Stimulated activated effector memory CD8-positive, alpha-beta T cell treated with anti-CD3 and anti-CD28 coated beads, Interleukin-12 subunit alpha, Interleukin-12 subunit beta, amount 100 ng/mL, for 72 hours (primary cell): ENCODE results near the gene PIK3R5.

Experiments
- ATAC-seq: fragments of 150-1000 bp; cut with Tn5 transposase; 2 replicates; pipeline ENCODE4 v1.10.0; 2021
- DNase-seq, 2 donors: peaks; one replicate each; pipeline ENCODE4 v3.0.0; 2021 to 2022; ENCODE audit warnings: low spot score in 2 of 2
- H3K27ac Mint-ChIP-seq: one replicate; pipeline ENCODE4 v1.8.0; 2022; ENCODE audit warnings: mild to moderate bottlenecking, mixed read lengths
- H3K36me3 Mint-ChIP-seq: one replicate; pipeline ENCODE4 v1.8.0; 2022; ENCODE audit warnings: mild to moderate bottlenecking, mixed read lengths
- H3K4me1 Mint-ChIP-seq: one replicate; pipeline ENCODE4 v1.8.0; 2022; ENCODE audit warnings: mixed read lengths
- H3K4me3 Mint-ChIP-seq: one replicate; pipeline ENCODE4 v1.8.0; 2022; ENCODE audit warnings: mild to moderate bottlenecking, mixed read lengths
- H3K9me3 Mint-ChIP-seq: one replicate; pipeline ENCODE4 v1.8.0; 2022; ENCODE audit warnings: mixed read lengths

The PIK3R5 gene

DNA sequence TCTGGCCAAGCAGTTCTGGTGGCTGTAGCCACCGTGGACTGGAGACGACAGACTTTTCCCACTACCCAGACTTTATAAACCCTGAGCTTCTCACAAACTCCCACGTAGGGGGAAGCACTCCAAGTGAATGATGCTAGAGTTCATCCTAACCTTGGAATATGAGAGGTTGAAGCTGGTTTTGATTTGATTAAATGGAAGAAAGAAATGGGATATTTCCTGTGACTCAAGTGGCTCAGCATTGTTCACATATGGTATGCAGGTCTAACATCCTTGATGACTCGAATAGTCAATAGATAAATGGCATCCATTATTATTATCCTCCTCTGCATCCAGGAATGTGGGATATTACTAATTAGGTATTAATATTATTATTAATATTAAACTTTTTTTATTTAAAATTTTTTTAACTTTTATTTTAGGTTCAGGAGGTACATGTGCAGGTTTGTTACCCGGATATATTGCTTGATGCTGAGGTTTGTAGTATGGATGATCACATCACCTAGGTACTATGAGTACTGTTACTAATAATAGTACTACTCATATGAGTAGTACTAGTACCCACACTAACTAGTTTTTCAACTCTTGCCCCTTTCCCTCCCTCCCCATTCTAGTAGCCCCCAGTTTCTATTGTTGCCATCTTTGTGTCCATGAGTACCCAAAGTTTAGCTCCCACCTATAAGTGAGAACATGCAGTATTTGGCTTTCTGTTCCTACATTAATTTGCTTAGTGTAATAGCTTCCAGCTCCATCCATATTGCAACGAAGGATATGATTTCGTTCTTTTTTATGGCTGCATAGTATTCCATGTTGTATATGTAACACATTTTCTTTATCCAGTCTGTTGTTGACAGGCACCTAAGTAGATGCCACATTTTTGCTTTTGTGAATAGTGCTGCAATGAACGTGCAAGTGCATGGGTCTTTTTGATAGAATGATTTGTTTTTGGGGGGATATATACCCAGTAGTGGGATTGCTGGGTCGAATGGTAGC lies 121.0 kb downstream of the PIK3R5 start:
- Mint-ChIP-seq H3K27ac (no peak overlapping the region), H3K9me3 (no peaks in the 10 kb centered on the region), H3K4me3 (no peak overlapping the region), H3K36me3 (peaks cover 34% of the 10 kb centered on the region), H3K4me1 (peaks cover 8% of the 10 kb centered on the region)
- ATAC-seq (peak; percentile 64), DNase-seq (no peak)

DNA sequence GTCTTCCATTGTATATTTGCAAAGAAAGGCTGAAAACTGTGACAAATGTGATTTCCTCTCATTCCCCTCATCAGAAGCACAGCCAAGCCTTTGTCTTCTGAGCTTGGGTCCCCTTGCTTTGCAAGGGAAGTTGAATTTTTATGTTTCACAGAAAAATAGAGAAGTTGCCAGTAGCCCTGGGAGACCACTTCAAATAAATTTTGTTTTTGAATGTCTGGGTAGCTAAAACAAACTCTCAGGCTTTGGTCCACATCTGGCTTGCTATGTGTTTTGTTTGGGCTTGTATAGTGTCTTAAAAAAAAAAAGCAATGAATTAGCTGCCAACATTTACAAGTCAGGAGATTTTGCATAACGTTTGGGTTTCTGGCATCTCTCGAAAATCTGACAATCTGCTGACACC lies 122.2 kb downstream of the PIK3R5 start:
- no peak overlapping the region for H3K4me3 Mint-ChIP-seq
- H3K27ac Mint-ChIP-seq, result no peak overlapping the region
- ATAC-seq, result no peak
- peaks cover 38% of the 10 kb centered on the region for H3K36me3 Mint-ChIP-seq
- H3K4me1 Mint-ChIP-seq, result peaks cover 6% of the 10 kb centered on the region
- H3K9me3 Mint-ChIP-seq, result no peaks in the 10 kb centered on the region
- DNase-seq, result no peak

DNA sequence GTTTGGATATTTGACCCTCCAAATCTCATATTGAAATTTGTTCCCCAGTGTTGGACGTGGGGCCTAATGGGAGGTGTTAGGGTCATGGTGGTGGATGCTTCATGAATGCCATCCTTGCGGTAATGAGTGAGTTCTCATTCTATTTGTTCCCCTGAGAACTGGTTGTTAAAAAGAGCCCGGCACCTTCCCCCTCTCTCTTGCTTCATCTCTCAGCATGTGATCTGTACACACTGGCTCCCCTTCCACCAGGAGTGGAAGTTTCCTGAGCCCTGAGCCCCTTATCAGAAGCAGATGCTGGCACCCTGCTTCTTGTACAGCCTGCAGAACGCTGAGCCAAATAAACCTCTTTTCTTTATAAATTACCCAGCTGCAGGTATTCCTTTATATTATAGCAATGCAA lies 123.7 kb downstream of the PIK3R5 start:
- Mint-ChIP-seq H3K36me3 (peaks cover 35% of the 10 kb centered on the region), H3K27ac (peak overlapping the region; percentile 29), H3K9me3 (no peaks in the 10 kb centered on the region), H3K4me1 (peaks cover under 1% of the 10 kb centered on the region), H3K4me3 (no peak overlapping the region)
- ATAC-seq (no peak), DNase-seq (no peak)

DNA sequence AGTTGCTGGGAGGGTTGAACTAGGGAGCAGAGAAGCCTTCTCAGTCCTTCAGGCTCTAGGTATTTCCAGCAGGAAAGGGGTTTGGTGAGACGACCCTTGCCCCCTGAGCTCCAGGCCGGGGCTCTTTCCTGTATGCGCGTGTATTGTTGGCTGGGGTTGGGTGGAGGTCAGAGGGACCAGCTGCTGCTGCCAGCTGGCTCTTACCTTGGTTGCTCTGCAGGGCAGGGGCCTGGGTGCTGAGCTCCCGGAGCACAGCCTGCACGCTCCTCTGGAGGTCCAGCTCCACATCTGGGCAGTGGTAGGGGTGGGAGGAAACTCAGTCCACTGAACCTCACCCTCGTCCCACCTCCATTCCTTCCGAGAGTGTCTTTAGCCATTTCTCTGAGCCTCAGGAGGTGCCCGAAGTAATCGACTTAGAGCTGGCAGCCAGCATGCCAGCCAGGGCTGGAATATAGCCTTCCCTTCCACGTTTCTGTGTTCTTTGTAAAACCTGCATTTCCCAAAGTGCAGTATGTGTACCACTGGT lies 126.0 kb downstream of the PIK3R5 start:
- Mint-ChIP-seq H3K27ac (no peak overlapping the region), H3K36me3 (peaks cover 27% of the 10 kb centered on the region), H3K4me3 (no peak overlapping the region), H3K4me1 (no peaks in the 10 kb centered on the region), H3K9me3 (no peaks in the 10 kb centered on the region)
- DNase-seq, result no peak
- ATAC-seq, result no peak

DNA sequence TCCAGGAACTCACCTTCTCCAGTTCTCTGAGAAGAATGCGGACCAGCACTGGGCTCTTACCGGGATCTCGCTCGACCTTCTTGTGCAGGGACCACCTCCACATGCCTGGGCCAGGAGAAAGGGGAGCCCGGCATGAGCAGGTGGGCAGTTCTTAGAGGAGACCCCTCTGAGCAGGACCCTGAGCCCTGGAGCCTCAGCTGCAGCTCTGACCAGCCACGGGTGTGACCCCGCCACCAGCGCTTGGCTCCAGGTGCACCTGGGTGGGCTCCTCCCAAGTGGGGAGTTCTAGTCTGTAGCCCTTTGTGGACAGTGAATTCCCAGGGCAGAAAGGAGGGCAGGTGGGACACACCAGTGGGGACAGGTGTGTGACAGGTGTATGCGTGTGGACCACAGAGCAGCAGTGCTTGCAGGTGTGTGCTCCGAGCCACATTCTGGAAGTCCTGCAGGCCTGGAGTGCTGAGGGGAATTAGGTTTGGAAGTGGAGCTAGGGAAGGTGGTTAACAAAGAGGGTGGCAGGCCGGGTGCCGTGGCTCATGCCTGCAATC lies 126.9 kb downstream of the PIK3R5 start:
- Mint-ChIP-seq H3K27ac (no peak overlapping the region), H3K4me1 (no peaks in the 10 kb centered on the region), H3K36me3 (peaks cover 35% of the 10 kb centered on the region), H3K4me3 (no peak overlapping the region), H3K9me3 (no peaks in the 10 kb centered on the region)
- ATAC-seq (no peak), DNase-seq (no peak)

DNA sequence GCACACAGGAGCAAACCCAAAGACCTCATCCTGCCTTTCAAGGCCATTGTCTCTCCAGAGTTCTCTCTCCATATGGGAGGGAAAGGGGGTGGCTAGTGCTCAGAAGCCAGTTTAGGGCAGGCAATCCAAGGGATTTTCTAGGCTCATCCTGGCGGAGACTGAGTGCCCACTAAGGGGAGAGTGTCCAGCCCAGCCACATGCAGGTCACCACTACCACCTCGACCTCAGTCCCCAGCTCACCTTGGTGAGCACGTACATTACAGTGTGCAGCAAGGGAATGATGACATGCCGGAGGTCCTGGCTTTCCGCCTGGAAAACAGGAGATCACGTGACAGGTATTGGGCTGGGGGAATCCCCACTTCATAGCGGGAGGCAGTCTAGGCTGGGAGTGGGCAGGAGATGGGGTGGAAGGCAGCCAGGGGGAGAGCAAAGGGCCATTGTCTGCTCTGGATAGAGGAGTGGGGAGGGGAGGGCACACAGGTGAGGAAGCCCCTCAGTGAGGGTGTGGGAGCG lies 127.9 kb downstream of the PIK3R5 start:
- Mint-ChIP-seq H3K36me3 (peaks cover 40% of the 10 kb centered on the region), H3K4me3 (no peak overlapping the region), H3K9me3 (no peaks in the 10 kb centered on the region), H3K4me1 (no peaks in the 10 kb centered on the region), H3K27ac (peak overlapping the region; percentile 23)
- no peak for DNase-seq
- ATAC-seq, result no peak

DNA sequence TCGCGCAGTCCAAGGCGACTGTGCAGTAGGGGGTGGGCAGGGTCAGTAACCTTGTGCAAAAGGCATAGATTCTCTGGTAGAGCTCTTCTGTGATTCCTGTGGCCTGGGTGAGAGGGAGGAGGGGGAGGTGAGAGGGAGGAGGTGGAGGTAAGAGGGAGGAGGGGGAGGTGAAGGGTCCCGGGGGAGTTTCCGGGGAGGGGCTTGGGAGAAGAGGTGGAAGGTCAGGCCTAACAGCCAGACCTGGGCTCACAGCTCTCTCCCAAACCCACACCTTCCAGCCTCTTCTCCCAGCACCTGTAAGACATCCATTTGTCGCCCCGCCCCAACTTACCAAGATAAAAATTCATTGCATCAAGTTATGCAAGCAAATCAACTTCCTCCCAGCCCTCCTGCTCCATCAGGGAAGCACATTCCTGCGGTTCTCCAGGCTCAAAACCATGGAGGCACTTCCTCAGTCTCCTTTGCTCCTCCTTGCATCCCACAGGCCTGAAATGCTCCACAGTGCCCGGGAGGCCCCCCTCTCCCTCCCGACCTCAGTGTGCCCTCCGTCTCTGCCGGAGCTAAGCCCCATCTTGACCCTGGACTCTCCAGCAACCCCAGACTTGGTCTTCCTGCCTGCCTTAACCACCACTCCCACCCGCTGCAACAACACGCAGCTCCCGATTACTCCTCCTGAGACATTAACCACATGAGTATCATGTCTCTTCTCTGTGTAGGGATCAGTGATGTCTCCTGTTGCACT lies 128.5 kb downstream of the PIK3R5 start:
- no peak overlapping the region for H3K4me3 Mint-ChIP-seq
- no peaks in the 10 kb centered on the region for H3K9me3 Mint-ChIP-seq
- H3K27ac Mint-ChIP-seq, result peak overlapping the region; percentile 23
- H3K36me3 Mint-ChIP-seq, result peaks cover 43% of the 10 kb centered on the region
- DNase-seq (no peak), ATAC-seq (no peak)
- no peaks in the 10 kb centered on the region for H3K4me1 Mint-ChIP-seq

DNA sequence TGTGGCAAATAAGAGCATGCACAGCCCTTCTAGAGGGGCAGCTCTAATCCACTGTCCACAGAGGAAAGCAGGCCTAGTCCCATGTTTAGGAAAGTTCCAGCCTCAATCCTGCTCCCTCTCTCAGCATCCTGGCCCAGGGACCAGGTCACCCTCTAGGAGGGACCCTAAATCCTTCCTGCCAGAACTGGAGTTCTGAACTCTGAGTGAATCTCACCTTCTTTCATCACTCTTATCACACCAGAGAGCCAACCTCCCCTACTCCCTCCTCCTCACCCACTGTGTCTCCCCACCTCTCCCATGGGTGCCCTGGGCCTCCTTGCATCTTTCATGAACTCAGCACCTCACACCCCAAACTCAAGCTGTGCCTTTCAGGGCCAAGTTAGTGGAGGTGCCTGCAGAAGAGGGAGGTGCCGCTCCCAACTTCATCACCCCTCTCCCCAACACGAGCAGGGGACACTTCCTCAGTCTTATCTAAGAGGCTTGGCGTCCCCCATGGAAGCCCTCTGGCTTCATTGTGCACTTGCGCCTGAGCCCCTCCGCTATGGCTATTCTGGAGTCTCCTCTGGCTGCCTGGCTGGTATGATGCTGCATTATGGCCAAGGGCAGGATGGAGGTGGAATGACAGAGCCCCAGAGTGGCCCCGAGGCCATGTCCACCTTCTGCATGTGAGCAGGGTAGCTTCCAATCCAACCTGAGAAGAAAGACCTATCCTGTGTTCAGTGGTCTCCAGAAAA lies 129.7 kb downstream of the PIK3R5 start:
- DNase-seq (no peak), ATAC-seq (no peak)
- Mint-ChIP-seq H3K4me3 (no peak overlapping the region), H3K36me3 (peaks cover 43% of the 10 kb centered on the region), H3K9me3 (no peaks in the 10 kb centered on the region), H3K27ac (no peak overlapping the region), H3K4me1 (no peaks in the 10 kb centered on the region)

DNA sequence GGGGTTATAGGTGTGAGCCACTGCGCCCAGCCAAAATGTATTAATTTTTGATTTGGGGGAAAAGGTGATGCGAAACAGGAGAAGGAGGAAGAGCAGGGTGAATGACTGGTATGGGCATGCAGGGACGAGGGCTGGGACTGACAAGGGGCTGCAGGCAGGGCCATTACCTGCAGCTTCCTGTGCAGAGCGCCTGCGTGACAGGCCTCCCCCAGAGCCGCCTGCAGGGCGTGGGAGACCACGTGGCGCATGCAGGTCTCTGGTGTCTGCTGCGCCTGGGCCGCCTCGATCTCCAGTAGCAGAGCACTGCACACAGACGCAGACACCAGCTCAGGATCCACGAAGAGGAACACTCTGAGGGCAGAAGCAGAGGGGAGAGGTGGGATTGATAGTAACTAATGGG lies 130.4 kb downstream of the PIK3R5 start:
- Mint-ChIP-seq H3K27ac (no peak overlapping the region), H3K9me3 (no peaks in the 10 kb centered on the region), H3K4me1 (no peaks in the 10 kb centered on the region), H3K36me3 (peaks cover 43% of the 10 kb centered on the region), H3K4me3 (no peak overlapping the region)
- ATAC-seq (no peak), DNase-seq (no peak)

DNA sequence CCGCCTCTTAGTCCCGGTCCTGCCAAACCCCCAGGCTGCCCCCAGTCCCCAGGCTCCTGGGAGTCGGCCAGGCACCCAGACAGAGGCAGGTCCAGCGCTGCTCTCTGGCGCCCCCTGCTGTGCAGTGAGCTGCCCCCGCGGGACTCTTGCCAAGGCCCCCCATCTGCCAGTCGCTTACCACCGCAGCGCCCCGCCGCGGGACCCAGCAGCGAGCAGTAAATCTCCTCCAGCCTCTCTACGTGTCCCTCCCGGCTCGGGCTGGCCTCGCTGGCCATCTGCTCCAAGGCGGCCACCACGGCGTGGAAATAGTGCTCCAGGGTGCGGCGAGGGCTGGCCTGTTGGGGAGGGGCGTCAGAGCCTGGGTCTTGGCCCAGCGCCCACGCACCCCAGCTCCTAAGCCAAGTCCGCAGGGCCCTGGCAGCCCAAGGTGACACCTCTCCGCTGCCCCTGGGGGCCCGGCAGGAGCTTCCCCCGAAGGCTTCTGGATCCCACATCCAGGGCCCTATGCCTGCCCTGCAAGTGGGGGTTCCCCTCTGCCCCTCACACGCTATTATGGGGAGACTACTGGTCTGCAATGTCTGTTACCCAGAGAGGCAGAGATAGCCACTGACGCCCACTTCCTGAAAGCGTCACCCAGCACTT lies 132.7 kb downstream of the PIK3R5 start:
- ATAC-seq (no peak), DNase-seq (peak; percentile 27 to 66)
- peaks cover 34% of the 10 kb centered on the region for H3K36me3 Mint-ChIP-seq
- no peaks in the 10 kb centered on the region for H3K4me1 Mint-ChIP-seq
- H3K27ac Mint-ChIP-seq, result no peak overlapping the region
- H3K4me3 Mint-ChIP-seq, result no peak overlapping the region
- H3K9me3 Mint-ChIP-seq, result no peaks in the 10 kb centered on the region

DNA sequence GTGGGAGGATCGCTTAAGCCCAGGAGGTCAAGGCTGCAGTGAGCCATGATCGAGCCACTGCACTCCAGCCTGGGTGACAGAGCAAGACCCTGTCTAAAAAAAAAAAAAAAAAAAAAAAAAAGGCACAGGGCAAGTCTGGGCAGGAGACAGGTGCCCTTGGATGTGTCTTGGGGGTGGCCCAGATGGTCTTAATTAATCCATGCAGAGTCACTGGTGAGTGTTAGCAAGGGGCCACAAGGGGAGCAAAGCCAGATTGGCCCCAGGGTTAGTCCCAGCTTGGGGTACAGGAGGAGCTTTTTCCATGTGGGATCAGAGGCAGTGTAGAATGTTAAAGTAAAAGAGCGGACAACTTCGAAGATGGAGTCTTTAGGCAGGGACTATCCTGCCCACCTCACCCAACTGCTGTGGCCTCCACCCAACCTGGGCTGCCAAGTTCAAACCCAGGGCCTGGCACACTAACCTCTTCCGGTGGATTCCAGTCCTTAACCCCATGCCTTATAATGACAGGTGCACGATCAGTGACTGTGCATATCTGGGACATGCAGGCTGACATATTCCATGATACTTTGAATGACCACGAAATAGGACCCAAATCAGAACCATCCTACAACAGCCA lies 134.2 kb downstream of the PIK3R5 start:
- H3K4me1 Mint-ChIP-seq, result no peaks in the 10 kb centered on the region
- DNase-seq (no peak), ATAC-seq (no peak)
- H3K4me3 Mint-ChIP-seq, result no peak overlapping the region
- peaks cover 29% of the 10 kb centered on the region for H3K36me3 Mint-ChIP-seq
- H3K27ac Mint-ChIP-seq, result no peak overlapping the region
- H3K9me3 Mint-ChIP-seq, result no peaks in the 10 kb centered on the region

DNA sequence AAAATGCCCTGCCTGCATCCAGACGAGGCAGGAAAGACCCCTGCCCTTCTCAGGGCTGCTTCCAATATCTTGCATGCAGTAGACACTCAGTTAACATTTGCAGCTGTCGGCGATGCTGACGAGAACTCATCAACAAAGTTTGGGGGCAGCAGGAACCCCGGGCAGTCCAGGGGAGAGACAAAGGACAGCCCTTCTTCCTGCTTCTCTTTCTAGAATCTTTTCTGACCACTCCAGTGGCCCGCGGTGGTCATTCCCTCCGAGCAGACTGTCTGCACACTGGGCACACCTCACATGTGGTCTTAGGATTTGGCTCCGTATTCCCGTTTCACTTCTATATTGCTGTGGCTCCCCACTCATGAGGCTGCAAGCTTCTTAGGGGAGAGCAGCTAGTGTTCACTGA lies 135.4 kb downstream of the PIK3R5 start:
- Mint-ChIP-seq H3K4me1 (no peaks in the 10 kb centered on the region), H3K9me3 (no peaks in the 10 kb centered on the region), H3K36me3 (peaks cover 28% of the 10 kb centered on the region), H3K4me3 (no peak overlapping the region), H3K27ac (no peak overlapping the region)
- no peak for ATAC-seq
- DNase-seq, result no peak

DNA sequence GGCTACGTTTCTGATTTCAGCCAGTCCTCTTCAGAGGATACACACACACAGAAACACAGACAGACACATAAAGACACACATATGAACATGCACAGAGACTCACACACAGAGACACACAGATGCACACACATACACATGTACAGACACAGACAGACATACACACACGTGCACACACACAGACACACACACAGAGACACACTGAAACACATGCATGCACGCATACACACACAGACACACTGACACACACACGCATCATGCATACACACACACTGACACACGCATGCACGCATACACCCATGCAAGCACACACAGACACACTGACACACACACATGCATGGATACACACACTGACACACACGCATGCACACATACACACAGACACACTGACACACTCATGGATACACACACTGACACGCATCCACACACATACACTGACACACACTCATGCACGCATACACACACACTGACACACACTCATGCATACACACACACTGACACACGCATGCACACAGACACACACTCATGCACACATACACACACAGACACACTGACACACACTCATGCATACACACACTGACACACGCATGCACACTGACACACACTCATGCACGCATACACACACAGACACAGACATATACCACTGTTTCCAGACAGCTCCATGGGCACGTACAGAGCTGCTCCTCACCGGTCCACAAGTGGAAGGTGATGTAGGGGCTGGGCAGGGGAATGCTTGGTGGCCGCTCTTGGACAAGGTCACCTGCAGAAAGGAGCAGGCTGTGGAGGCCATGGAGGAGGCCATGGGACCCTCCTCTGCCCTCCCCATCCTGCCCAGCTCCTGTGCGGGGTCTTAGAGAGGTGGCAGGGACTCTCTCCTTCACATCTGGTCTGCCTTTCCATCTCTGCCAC lies 136.2 kb downstream of the PIK3R5 start:
- H3K36me3 Mint-ChIP-seq, result peaks cover 27% of the 10 kb centered on the region
- H3K4me1 Mint-ChIP-seq, result no peaks in the 10 kb centered on the region
- H3K27ac Mint-ChIP-seq, result no peak overlapping the region
- ATAC-seq (peak; percentile 6), DNase-seq (no peak)
- no peaks in the 10 kb centered on the region for H3K9me3 Mint-ChIP-seq
- H3K4me3 Mint-ChIP-seq, result no peak overlapping the region
